AG09309 (cell line): Measurements from ENCODE around the gene MGME1.

Source experiments
- DNase-seq: peaks from one replicate; pipeline ENCODE4 v3.0.0-alpha.2; 2010; ENCODE audit warnings: low read depth
- H3K4me3 ChIP-seq: 2 replicates; pipeline ENCODE4 v1.5.1; 2011; ENCODE audit warnings: mild to moderate bottlenecking, low read depth, low read length, moderate library complexity; ENCODE audit not compliant: control insufficient read depth
- CTCF ChIP-seq: IDR thresholded peaks from 2 replicates; pipeline ENCODE4 v1.5.1; 2011; ENCODE audit warnings: mild to moderate bottlenecking, low read depth, low read length, inconsistent platforms; ENCODE audit not compliant: insufficient read depth, control insufficient read depth; ENCODE audit errors: missing control alignments

The MGME1 gene

GRCh38 chr20:18006684-18007083 is 37.9 kb downstream of the MGME1 start:
- no peak for TF ChIP-seq CTCF
- DNase-seq = no peak
- no peak overlapping the region for H3K4me3 ChIP-seq

- DNase-seq = no peak
- no peak for TF ChIP-seq CTCF
These were observed 38.9 kb downstream of the MGME1 start for GRCh38 chr20:18007534-18008292.

GRCh38 chr20:18009116-18009515 is 40.3 kb downstream of the MGME1 start:
- no peak for TF ChIP-seq CTCF
- no peak overlapping the region for H3K4me3 ChIP-seq
- no peak for DNase-seq

More at GRCh38 chr20:18007534-18008292, 38.9 kb downstream of the MGME1 start:
- H3K4me3 ChIP-seq = no peak overlapping the region

- TF ChIP-seq CTCF = no peak
- no peak for DNase-seq
- H3K4me3 ChIP-seq = no peak overlapping the region
These were observed 42.7 kb downstream of the MGME1 start for GRCh38 chr20:18011482-18011881.

- no peak overlapping the region for H3K4me3 ChIP-seq
- no peak for TF ChIP-seq CTCF
- DNase-seq = no peak
These were observed 43.3 kb downstream of the MGME1 start for GRCh38 chr20:18011951-18012645.

GRCh38 chr20:18012901-18013300 is 44.1 kb downstream of the MGME1 start:
- no peak for TF ChIP-seq CTCF
- no peak overlapping the region for H3K4me3 ChIP-seq
- DNase-seq = no peak
